K562 (cell line): ENCODE results near the gene FAM161A. TPM values are rescaled to one million over a fixed set of nuclear protein-coding genes. Genes with fewer than 3 reads are reported as not detected.

Experiments
- ATAC-seq: fragments of 200-7000 bp; cut with Tn5 transposase; 3 replicates; pipeline ENCODE4 v1.9.1; 2020; ENCODE audit warnings: moderate library complexity
- BruUV-seq: library from RNA; stranded (reverse); fragments of 400-500 nt; replicated peaks from 2 replicates; lab custom pipeline; 2021; lab: Mats Ljungman, UMichigan
- CTCF ChIA-PET: fragments of 300-600 bp; formaldehyde crosslinking; extraction: SDS; loops from one replicate; lab custom pipeline; 2021; ENCODE audit warnings: low intra/inter-chr PET ratio; lab: Yijun Ruan, JAX
- POLR2A ChIA-PET: fragments of 300-600, 350-650 bp; sonication (Branson Sonifier 250); formaldehyde crosslinking; extraction: SDS; loops from one replicate; lab custom pipeline; 2021; ENCODE audit warnings: antibody characterized with exemption, inconsistent platforms; lab: Yijun Ruan, JAX
- DNase-seq, 4 experiments: peaks; one replicate each; pipeline versions ENCODE4 v3.0.0 to v3.0.0-alpha.2; 2011 to 2018; ENCODE audit warnings: low spot score in 3 of 4, mixed read lengths in 3 of 4; ENCODE audit errors: extremely low read depth in 1 of 4
- FAIRE-seq: peaks from 2 replicates; lab custom pipeline; 2011; peaks lifted over from hg19 to GRCh38; lab: Jason Lieb, UNC
- H2AFZ ChIP-seq: 2 replicates; pipeline ENCODE4 v1.6.0; 2011; ENCODE audit warnings: low read depth, low read length, control low read depth, inconsistent platforms
- H3K27ac ChIP-seq: fragments of 200-600 bp; 3 replicates; pipeline ENCODE4 v1.8.0; 2011; ENCODE audit warnings: low read depth, mild to moderate bottlenecking, control low read depth, inconsistent platforms, low read length, moderate library complexity, mixed read lengths; ENCODE audit errors: extremely low read depth
- H3K27me3 ChIP-seq, 2 experiments: fragments of 300-600 bp in 1 of 2; 2 replicates in 1 of 2; 3 replicates in 1 of 2; pipeline versions ENCODE4 v1.6.0 to v1.8.0; 2011; ENCODE audit warnings: inconsistent platforms in 2 of 2, low read length in 2 of 2, mild to moderate bottlenecking in 1 of 2, mixed read lengths in 1 of 2, moderate library complexity in 1 of 2; ENCODE audit not compliant: control insufficient read depth in 2 of 2, insufficient read depth in 2 of 2
- H3K36me3 ChIP-seq: fragments of 300-600 bp; 3 replicates; pipeline ENCODE4 v1.8.0; 2011; ENCODE audit warnings: mild to moderate bottlenecking, low read length, inconsistent platforms; ENCODE audit not compliant: control insufficient read depth, insufficient read depth
- H3K4me1 ChIP-seq, 2 experiments: fragments of 200-600 bp in 1 of 2; replicated peaks in 1 of 2; 2 replicates in 1 of 2; 3 replicates in 1 of 2; pipeline versions ENCODE4 v1.5.1 to v1.8.0; 2011; ENCODE audit warnings: inconsistent platforms in 2 of 2, low read length in 2 of 2, mild to moderate bottlenecking in 1 of 2, mixed read lengths in 1 of 2, moderate library complexity in 1 of 2; ENCODE audit not compliant: control insufficient read depth in 2 of 2, insufficient read depth in 2 of 2
- H3K4me2 ChIP-seq: 2 replicates; pipeline ENCODE4 v1.6.1; 2011; ENCODE audit warnings: low read length, control low read depth, inconsistent platforms, mixed read lengths; ENCODE audit not compliant: insufficient read depth
- H3K4me3 ChIP-seq: fragments of 200-600 bp; sonication (generic), shearing (Covaris generic); 2 replicates; pipeline ENCODE4 v1.5.1; 2016; ENCODE audit warnings: control low read depth, inconsistent platforms
- H3K79me2 ChIP-seq: fragments of 200-600 bp; 3 replicates; pipeline ENCODE4 v1.8.0; 2011; ENCODE audit warnings: low read length, inconsistent platforms; ENCODE audit not compliant: control insufficient read depth, insufficient read depth
- H3K9ac ChIP-seq, 2 experiments: 2 replicates each; pipeline versions ENCODE4 v1.6.0 to v1.6.1; 2011; ENCODE audit warnings: low read depth in 2 of 2, low read length in 2 of 2, control low read depth in 1 of 2, inconsistent platforms in 1 of 2, mild to moderate bottlenecking in 1 of 2, mixed read lengths in 1 of 2; ENCODE audit not compliant: insufficient read depth in 1 of 2
- H3K9me1 ChIP-seq: one replicate; pipeline ENCODE4 v1.6.0; 2011; ENCODE audit warnings: inconsistent platforms, mild to moderate bottlenecking, low read length, moderate library complexity; ENCODE audit not compliant: control insufficient read depth, insufficient read depth
- H3K9me3 ChIP-seq: replicated peaks from 2 replicates; pipeline ENCODE4 v1.5.1; 2011; ENCODE audit warnings: low read depth, low read length, inconsistent platforms; ENCODE audit not compliant: control insufficient read depth, insufficient read depth
- H4K20me1 ChIP-seq: replicated peaks from 2 replicates; pipeline ENCODE4 v1.6.1; 2011; ENCODE audit warnings: low read length, inconsistent platforms, mixed read lengths; ENCODE audit not compliant: control insufficient read depth, insufficient read depth
- ATF7 ChIP-seq: fragments of 450-650 bp; IDR thresholded peaks from 2 replicates; pipeline ENCODE4 v1.7.1; 2014; ENCODE audit warnings: mild to moderate bottlenecking, moderate library complexity
- CXXC5 ChIP-seq: fragments of 250-450 bp; sonication (Bioruptor Pico); IDR thresholded peaks from 2 replicates; pipeline ENCODE4 v1.8.0; 2022; ENCODE audit warnings: inconsistent platforms, mild to moderate bottlenecking, moderate library complexity
- KLF16 ChIP-seq: IDR thresholded peaks from 2 replicates; pipeline ENCODE4 v1.6.1; 2016; ENCODE audit warnings: antibody characterized with exemption
- RBFOX2 ChIP-seq: fragments of 200-400 bp; formaldehyde crosslinking; IDR thresholded peaks from 2 replicates; pipeline ENCODE4 v1.6.1; 2017; ENCODE audit warnings: low read depth, mild to moderate bottlenecking, low read length, moderate library complexity
- TAL1 ChIP-seq: fragments of 450-650 bp; IDR thresholded peaks from 2 replicates; pipeline ENCODE4 v1.6.1; 2016; ENCODE audit warnings: mild to moderate bottlenecking
- TCF7L2 ChIP-seq: fragments of 150-350 bp; IDR thresholded peaks from 2 replicates; pipeline ENCODE4 v1.6.1; 2016; ENCODE audit warnings: low read depth, mild to moderate bottlenecking, low read length, moderate library complexity
- ZKSCAN8 ChIP-seq: fragments of 200-800 bp; sonication (Bioruptor generic); IDR thresholded peaks from 2 replicates; pipeline ENCODE4 v1.6.1; 2016; ENCODE audit warnings: missing genetic modification characterization, missing compliant biosample characterization
- ZNF324 ChIP-seq: fragments of 250-450 bp; sonication (Bioruptor Pico); IDR thresholded peaks from 2 replicates; pipeline ENCODE4 v1.4.0; 2020; ENCODE audit warnings: mild to moderate bottlenecking
- ZNF695 ChIP-seq: fragments of 450-650 bp; formaldehyde crosslinking; IDR thresholded peaks from 2 replicates; pipeline ENCODE4 v1.4.0; 2020; ENCODE audit warnings: mild to moderate bottlenecking, moderate library complexity
- WGBS: fragments of 100-300 bp; shearing (Covaris generic); methylation state at CpG from one replicate; pipeline ENCODE4 v1.1.6; 2016; ENCODE audit warnings: low coverage, mixed read lengths; ENCODE audit not compliant: insufficient coverage; ENCODE audit errors: missing lambda C conversion rate; 5-methylcytosine and 5-hydroxymethylcytosine counted together
- in situ Hi-C: fragments of 300-500 bp; cut with MboI; formaldehyde crosslinking; loops from 4 replicates; pipeline ENCODE4 v1.15.0; 2018; ENCODE audit warnings: inconsistent platforms, mixed read lengths
- intact Hi-C: fragments of 100-400 bp; cut with micrococcal nuclease; formaldehyde crosslinking; loops from 2 replicates; pipeline ENCODE4 v1.14.2; 2022
- polyA plus RNA-seq, 8 experiments: library from polyadenylated mRNA; depleted of rRNA in 4 of 8; stranded (reverse) in 5 of 8; unstranded in 3 of 8; fragments of >200 nt; fragmentation: Nextera tagmentation in 2 of 8; fragmentation: Illumina TruSeq in 1 of 8; extraction: Ambion mirVana in 2 of 8; extraction: Trizol in 1 of 8; gene quantifications; 2 replicates each; pipeline versions ENCODE4 v1.2.1 to v1.2.3, GENCODE V29; 2011 to 2014; ENCODE audit warnings: inconsistent platforms in 1 of 8, missing spikeins in 1 of 8
- total RNA-seq, 7 experiments: library from RNA; depleted of rRNA in 6 of 7; stranded (reverse); fragments of >200 nt in 6 of 7; fragmentation: Illumina TruSeq in 2 of 7; extraction: Trizol in 2 of 7; gene quantifications; 2 replicates each; pipeline versions ENCODE4 v1.2.1 to v1.2.3, GENCODE V29; 2011 to 2021; ENCODE audit warnings: low replicate concordance in 1 of 7
- TF ChIP-seq, protein P1 (sequence below): sonication (generic); formaldehyde crosslinking; IDR thresholded peaks from 2 replicates; pipeline ENCODE4 v1.8.1; 2023; ENCODE audit warnings: mild to moderate bottlenecking, missing genetic modification reagents

FAM161A gene
- total and polyA plus RNA-seq, 9 of the 15 experiments (the other 6 are each of a cell fraction or from before 2014, with no cell fraction given), result 0.27 to 1.4 (median 0.80) TPM

DNA sequence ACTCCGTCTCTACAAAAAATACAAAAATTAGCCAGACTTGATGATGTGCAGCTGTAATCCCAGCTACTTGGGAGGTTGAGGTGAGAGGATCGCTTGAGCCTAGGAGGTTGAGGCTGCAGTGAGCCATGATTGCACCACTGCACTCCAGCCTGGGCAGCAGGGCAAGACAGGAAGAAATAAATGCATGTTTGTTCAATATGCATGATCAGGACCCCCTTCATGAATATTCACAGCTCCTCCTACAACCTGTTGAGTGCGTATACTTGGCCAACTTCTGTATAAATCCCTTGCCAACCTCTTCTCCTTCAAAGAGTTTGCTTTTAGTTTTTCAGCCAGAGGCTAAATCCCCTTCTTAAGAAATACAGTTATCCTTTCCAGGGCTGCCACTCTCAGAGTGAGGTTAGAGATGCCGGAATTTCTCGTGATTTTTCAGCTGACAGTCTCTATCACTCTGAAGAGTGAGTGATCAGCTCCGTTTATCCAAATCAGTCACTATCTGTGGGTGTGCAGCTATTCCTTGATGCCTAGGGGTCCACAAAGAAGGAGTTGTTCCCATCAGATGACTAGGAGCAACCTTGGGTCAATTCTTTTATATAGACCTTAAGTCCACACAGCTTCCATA is 39.2 kb downstream of the FAM161A start:
- H3K9me3 ChIP-seq, result no peaks in the 10 kb centered on the region
- ATAC-seq, result no peak
- H3K79me2 ChIP-seq, result no peaks in the 10 kb centered on the region
- FAIRE-seq, result no peak
- no peaks in the 10 kb centered on the region for H3K36me3 ChIP-seq
- no peaks in the 10 kb centered on the region for H4K20me1 ChIP-seq
- no peak overlapping the region for H3K4me3 ChIP-seq
- in situ Hi-C loops, result no loop called here
- ChIA-PET CTCF (no interaction called here), POLR2A (interaction anchor here (0.7 to 0.8 kb wide), 2 partner anchors 11 to 488 kb away, joined by 3 read pairs; no protein-coding TSS in a partner anchor)
- no peaks in the 10 kb centered on the region; a peak in 1 of 5 replicates for H3K4me1 ChIP-seq
- no peak for DNase-seq
- intact Hi-C loops, result no loop called here
- no peak overlapping the region for H3K4me2 ChIP-seq
- H3K27me3 ChIP-seq, result peaks cover 25 to 35% of the 10 kb centered on the region in 2 experiments
- H3K27ac ChIP-seq, result no peak overlapping the region
- 8% methylated on average over 6 of the region's 6 CpGs for WGBS
- no peak overlapping the region for H3K9ac ChIP-seq
- H2AFZ ChIP-seq, result no peak overlapping the region
- H3K9me1 ChIP-seq, result no peaks in the 10 kb centered on the region
- no TSS peak for BruUV-seq
- TF ChIP-seq KLF16 (no peak), ZNF695 (no peak), CXXC5 (CRISPR knock-in tag) (no peak), RBFOX2 (no peak), ZNF324 (CRISPR knock-in tag) (no peak), TAL1 (no peak), ATF7 (no peak), TCF7L2 (no peak), ZKSCAN8 (CRISPR knock-in tag) (no peak)
- TF ChIP-seq, protein P1, sequence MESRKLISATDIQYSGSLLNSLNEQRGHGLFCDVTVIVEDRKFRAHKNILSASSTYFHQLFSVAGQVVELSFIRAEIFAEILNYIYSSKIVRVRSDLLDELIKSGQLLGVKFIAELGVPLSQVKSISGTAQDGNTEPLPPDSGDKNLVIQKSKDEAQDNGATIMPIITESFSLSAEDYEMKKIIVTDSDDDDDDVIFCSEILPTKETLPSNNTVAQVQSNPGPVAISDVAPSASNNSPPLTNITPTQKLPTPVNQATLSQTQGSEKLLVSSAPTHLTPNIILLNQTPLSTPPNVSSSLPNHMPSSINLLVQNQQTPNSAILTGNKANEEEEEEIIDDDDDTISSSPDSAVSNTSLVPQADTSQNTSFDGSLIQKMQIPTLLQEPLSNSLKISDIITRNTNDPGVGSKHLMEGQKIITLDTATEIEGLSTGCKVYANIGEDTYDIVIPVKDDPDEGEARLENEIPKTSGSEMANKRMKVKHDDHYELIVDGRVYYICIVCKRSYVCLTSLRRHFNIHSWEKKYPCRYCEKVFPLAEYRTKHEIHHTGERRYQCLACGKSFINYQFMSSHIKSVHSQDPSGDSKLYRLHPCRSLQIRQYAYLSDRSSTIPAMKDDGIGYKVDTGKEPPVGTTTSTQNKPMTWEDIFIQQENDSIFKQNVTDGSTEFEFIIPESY, result no peak
